Islet precursor cell (in vitro differentiated cells): ENCODE results near the gene LTBP4.
"Not testable (repeated sequence)": the region's sequence is repeated elsewhere in the genome, so short reads cannot be mapped to it uniquely, and the experiment has no call there.

Source experiments
- DNase-seq: peaks from one replicate; pipeline ENCODE4 v3.0.0-alpha.2; 2018

The LTBP4 gene

DNA sequence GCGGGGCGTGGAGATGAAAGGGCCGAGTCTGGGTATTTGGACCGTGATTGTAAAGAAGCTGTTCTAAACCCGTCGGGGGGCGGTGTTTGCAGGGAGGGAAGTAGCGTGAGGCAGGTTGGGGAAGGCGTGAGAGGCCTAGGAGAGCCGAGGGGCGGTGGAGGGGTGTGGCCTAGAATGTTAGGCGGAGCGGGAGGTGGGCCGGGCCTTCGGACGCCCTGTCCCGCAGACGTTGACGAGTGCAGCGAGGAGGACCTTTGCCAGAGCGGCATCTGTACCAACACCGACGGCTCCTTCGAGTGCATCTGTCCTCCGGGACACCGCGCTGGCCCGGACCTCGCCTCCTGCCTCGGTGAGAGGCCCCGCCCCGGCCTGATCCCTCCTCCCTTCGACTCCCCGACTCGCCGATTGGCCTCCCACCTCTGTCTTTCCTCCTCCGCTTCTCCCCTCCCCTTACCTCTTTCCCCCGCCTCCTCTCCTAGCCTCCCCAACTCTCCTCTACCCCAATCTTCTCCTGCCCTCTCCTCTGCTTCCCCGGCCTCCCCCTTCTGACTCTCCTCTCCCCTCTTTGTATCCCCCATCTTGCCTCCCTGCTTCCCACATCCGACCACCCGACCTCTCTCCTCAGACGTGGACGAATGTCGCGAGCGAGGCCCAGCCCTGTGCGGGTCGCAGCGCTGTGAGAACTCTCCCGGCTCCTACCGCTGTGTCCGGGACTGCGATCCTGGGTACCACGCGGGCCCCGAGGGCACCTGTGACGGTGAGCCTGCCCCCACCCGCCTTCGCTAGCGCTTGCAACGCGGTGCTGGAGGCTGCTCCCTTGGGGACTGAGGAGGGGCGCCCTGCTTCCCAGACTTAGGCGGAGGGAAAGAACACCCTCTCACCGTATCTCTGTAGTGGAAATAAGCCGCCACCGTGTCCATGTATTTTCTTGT lies 12.8 kb downstream of the LTBP4 start:
- peak; percentile 93 for DNase-seq

- peak; percentile 94 for DNase-seq
These were observed 13.6 kb downstream of the LTBP4 start for GRCh38 chr19:40614622-40615411.

DNA sequence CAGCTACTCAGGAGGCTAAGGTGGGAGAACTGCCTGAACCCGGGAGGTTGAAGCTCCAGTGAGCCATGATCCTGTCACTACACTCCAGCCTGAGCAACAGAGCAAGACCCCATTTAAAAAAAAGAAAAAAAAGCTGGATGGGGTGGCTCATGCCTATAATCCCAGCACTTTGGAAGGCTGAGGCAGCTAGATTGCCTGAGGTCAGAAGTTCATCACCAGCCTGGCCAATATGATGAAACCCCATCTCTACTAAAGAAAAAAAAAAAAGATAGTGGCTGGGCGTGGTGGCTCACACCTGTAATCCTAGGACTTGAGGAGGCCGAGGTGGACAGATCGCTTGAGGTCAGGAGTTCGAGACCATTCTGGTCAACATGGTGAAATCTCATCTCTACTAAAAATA lies 15.0 kb downstream of the LTBP4 start:
- no peak for DNase-seq

- no peak for DNase-seq
These were observed 15.8 kb downstream of the LTBP4 start for GRCh38 chr19:40616941-40617340.

DNA sequence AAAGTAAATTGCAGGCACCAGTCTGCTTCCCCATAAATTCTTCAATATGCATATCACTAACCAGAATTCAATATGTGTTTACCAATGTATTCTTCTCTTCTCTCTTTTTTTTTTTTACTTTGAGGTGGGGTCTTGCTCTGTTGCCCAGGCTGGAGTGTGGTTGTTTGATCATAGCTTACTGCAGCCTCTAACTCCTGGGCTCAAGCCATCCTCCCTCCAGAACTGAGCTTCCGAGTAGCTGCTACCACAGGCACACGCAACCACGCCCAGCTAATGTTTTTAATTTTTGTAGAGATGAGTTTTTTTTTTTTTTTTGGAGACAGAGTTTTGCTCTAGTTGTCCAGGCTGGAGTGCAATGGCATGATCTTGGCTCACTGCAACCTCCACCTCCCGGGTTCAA lies 16.8 kb downstream of the LTBP4 start:
- no peak for DNase-seq

GRCh38 chr19:40619333-40620160 lies 18.4 kb downstream of the LTBP4 start:
- DNase-seq, result no peak

GRCh38 chr19:40620161-40620485 lies 19.0 kb downstream of the LTBP4 start:
- no peak for DNase-seq

DNA sequence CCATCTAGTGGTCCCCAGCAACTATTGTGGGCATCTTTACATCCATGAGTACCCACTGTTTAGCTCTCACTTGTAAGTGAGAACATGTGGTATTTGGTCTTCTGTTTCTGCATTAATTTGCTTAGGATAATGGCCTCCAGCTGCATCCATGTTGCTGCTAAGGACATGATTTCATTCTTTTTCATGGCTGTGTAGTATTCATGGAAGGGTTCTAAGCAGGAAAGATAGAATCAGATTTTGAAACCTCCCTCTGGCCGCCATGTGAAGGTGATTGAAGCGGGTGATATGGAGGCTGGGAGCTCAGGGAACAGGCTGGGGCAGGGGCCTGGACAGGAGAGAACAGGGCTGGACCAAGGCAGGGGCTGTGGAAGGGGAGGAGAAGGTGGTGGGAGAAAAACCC lies 20.1 kb downstream of the LTBP4 start:
- no peak for DNase-seq

- DNase-seq, result no peak
These were observed 21.0 kb downstream of the LTBP4 start for GRCh38 chr19:40621966-40622772.

DNA sequence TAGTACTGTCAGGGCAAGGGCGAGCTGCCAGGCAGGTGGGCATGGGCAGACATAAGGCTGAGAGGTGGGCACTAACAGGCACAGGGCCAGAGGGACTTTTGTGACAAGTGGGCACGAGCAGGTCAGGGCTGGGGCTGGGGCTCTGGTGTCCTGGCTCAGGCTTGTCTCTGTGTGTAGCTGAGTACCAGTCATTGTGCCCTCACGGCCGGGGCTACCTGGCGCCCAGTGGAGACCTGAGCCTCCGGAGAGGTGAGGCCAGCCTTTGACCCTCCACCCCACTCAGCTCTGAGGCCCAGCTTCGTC lies 21.6 kb downstream of the LTBP4 start:
- no peak for DNase-seq

GRCh38 chr19:40623403-40624251 lies 22.5 kb downstream of the LTBP4 start:
- peak; percentile 98 for DNase-seq

- not testable (repeated sequence) for DNase-seq
These were observed 23.4 kb downstream of the LTBP4 start for GRCh38 chr19:40624369-40625153.

DNA sequence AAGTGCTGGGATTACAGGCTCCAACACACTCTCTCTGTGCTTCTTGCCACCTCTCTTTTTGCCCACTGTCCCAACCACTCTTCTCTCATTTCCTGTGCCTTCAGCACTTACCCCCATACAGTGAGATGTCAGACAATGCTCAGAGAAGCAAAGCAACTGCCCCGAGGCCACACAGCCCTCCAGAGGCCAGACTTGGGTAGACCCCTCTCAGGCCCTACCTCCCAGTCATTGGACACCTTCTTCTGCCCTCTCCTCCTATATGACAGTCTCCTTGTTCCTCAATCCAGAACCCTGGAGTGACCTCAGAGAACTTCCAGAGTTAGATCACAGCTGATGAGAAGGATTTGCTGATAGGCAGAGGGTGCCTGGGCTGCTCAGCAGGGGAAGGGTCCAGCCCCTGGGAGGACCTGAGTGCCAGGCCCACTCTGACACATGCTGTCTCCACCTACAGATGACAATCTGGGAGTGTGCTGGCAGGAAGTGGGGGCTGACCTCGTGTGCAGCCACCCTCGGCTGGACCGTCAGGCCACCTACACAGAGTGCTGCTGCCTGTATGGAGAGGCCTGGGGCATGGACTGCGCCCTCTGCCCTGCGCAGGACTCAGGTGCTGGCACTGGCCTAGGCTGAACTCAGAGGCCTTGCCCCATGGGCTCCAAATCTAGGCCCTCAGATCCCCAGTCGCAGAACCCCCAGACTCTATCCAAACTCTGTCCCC lies 24.4 kb downstream of the LTBP4 start:
- DNase-seq, result peak; percentile 74

GRCh38 chr19:40626918-40627317 lies 25.7 kb downstream of the LTBP4 start:
- DNase-seq, result no peak

DNA sequence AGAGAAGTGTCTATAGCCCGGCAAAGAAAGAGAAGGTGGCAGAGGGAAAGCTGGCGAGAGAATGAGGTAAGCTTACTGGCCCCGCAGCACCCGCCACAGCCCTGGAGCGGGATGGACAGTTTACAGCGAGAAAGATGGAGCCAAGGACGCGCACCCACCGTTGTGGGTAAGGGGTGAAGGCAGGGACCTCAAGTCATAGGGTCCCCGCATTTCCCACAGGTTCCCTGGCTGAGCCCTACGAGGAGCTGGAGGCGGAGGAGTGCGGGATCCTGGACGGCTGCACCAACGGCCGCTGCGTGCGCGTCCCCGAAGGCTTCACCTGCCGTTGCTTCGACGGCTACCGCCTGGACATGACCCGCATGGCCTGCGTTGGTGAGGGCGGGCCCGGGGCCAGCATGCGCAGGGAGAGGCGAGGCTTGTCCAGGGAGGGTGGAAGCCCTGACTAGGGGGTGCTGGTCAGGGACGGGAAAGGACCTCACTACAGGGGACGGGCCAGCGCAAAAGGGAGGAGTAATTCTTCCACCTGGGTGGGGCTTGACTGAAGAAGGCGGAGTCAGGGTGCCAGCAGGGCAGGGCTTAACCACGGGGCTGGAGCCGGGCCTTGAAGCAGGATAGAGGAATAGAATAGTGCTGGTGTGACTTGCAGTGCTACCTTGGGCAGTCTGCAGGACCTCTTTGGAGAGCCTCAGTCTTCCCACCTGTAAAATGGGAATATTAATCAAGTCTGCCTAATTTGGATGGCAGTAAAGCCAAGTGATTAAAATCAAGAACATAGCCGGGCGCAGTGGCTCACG lies 26.5 kb downstream of the LTBP4 start:
- no peak for DNase-seq

- DNase-seq, result no peak
These were observed 28.2 kb downstream of the LTBP4 start for GRCh38 chr19:40629346-40629745.

DNA sequence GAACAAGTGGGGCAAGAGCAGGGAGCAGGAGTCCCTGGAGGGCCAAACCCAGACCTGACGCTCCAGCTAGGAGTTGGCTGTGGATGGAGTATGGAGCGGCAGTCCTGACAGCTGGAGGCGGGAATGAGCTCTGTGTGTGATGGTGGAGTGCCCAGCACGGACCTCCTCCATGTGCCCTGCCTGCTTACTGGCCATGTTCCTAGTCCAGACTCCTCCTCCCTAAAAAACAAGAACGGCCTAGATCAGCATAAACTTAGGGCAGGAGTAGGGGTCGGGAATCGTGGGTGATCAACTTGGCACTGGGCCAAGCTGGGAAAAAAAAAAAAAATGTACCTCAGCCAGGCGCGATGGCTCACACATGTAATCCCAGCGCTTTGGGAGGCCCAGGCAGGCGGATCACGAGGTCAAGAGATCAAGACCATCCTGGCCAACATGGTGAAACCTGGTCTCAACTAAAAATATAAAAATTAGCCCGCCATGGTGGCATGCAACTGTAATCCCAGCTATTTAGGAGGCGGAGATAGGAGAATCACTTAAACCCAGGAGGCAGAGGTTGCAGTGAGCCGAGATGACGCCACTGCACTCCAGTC lies 29.5 kb downstream of the LTBP4 start:
- no peak for DNase-seq

GRCh38 chr19:40632311-40633036 lies 31.3 kb downstream of the LTBP4 start:
- no peak for DNase-seq
